GM21381 (cell line): ENCODE measurements around the gene ZNF26.

Experiments
- ATAC-seq: cut with Tn5 transposase; IDR thresholded peaks from one replicate; pipeline ENCODE4 v1.9.1; 2021; ENCODE audit warnings: mild to moderate bottlenecking, moderate library complexity; ENCODE audit not compliant: unreplicated experiment

The ZNF26 gene

GRCh38 chr12:133058203-133059113, 72.3 kb downstream of the ZNF26 start:
- ATAC-seq, result no peak

GRCh38 chr12:133061954-133062353, 75.8 kb downstream of the ZNF26 start:
- no peak for ATAC-seq

GRCh38 chr12:133063556-133063955, 77.4 kb downstream of the ZNF26 start:
- no peak for ATAC-seq

GRCh38 chr12:133073836-133074235, 87.7 kb downstream of the ZNF26 start:
- no peak for ATAC-seq
